ENCODE data around the gene MEIOB. TPM values are rescaled to one million over a fixed set of nuclear protein-coding genes. Genes with fewer than 3 reads are reported as not detected.

The MEIOB gene
- total RNA-seq, 1 experiment from 2014 or later = 0.62 TPM

DNA sequence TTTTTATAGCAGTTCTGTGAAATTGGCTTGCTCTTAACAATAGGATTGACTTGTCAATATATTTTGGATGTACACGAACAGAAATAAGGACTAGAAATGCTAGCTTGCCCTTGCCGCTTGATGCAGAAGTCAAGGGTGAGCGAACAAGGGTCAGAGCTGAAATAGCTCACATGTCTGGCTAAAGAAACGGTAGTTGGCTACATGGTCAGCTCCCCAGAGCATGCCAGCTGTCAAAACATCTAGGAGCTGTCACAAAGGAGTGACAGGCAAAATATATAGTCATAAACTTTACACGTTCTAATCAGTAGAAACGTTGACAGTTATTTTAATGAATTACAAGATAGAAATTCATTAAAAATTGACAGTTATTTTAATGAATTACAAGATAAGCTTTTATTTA lies 2.9 kb upstream of the MEIOB start:
- no peaks in the 10 kb centered on the region for H3K4me1 ChIP-seq (ENCODE audit: insufficient read depth, low read length, poor library complexity, severe bottlenecking)
- peaks cover 22% of the 10 kb centered on the region for H3K27me3 ChIP-seq (replicated peaks; ENCODE audit: insufficient read depth, low read depth, low read length, poor library complexity)
- no peak for TF ChIP-seq EZH2 (IDR thresholded peaks at IDR 0.05; ENCODE audit: borderline replicate concordance, low read depth, low read length, poor library complexity, severe bottlenecking)
- TF ChIP-seq, protein P1, sequence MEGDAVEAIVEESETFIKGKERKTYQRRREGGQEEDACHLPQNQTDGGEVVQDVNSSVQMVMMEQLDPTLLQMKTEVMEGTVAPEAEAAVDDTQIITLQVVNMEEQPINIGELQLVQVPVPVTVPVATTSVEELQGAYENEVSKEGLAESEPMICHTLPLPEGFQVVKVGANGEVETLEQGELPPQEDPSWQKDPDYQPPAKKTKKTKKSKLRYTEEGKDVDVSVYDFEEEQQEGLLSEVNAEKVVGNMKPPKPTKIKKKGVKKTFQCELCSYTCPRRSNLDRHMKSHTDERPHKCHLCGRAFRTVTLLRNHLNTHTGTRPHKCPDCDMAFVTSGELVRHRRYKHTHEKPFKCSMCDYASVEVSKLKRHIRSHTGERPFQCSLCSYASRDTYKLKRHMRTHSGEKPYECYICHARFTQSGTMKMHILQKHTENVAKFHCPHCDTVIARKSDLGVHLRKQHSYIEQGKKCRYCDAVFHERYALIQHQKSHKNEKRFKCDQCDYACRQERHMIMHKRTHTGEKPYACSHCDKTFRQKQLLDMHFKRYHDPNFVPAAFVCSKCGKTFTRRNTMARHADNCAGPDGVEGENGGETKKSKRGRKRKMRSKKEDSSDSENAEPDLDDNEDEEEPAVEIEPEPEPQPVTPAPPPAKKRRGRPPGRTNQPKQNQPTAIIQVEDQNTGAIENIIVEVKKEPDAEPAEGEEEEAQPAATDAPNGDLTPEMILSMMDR (conservative IDR thresholded peaks at IDR 0.05; ENCODE audit: low read depth, low read length) = no peak
- no peak overlapping the region for H3K4me3 ChIP-seq (ENCODE audit: low read depth, low read length, poor library complexity, severe bottlenecking)
- no peaks in the 10 kb centered on the region for H3K36me3 ChIP-seq (ENCODE audit: insufficient read depth, low read length, poor library complexity, severe bottlenecking)
- intact Hi-C loops (cut with micrococcal nuclease; ENCODE audit: unreplicated experiment) = no loop called here
- ChIA-PET CTCF (no interaction called here), POLR2A (ENCODE audit: low non-redundant PET) (no interaction called here)
- H3K9me3 ChIP-seq (ENCODE audit: low read depth, low read length, poor library complexity, severe bottlenecking) = no peaks in the 10 kb centered on the region
- no peak for DNase-seq (ENCODE audit: low spot score)
- no TSS peak for BruUV-seq (replicated peaks)
- no peak overlapping the region for H3K27ac ChIP-seq (ENCODE audit: low read depth, low read length, poor library complexity, severe bottlenecking)

DNA sequence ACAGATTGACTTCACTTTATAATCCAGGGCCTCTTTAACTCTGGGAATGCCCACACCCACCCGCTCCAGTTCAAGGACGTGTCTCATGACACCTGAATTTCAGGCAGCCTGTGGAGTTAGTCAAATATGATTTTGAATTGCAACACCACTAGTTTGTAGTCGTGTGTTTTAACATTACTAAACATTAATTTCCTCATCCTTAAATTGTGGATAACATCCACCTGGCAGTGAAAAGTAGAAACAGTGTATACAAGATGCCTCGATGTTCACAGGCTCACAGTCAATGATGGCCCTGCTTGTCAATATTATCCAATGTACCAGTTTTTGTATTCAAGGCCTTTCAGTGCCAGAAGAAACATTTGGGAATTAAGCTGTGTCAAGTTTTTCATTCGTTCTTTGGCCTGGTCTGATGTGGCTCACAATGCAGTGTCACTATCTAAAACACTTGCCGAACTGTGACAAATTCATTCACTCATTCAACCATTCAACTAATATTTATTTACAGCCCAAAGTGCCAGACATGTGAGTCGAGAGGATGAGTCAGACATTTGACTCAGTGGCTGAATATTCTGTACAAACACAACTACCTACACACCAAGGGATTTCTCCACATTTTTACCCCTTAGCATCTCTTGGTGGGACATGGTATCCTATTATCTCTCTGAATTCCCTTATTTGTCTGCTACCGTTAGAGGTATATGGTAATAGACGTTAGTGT lies 1.4 kb downstream of the MEIOB start:
- TF ChIP-seq, protein P1 (conservative IDR thresholded peaks at IDR 0.05; ENCODE audit: low read depth, low read length) = no peak
- TF ChIP-seq EZH2 (IDR thresholded peaks at IDR 0.05; ENCODE audit: borderline replicate concordance, low read depth, low read length, poor library complexity, severe bottlenecking) = no peak
- Histone ChIP-seq H3K27ac (ENCODE audit: low read depth, low read length, poor library complexity, severe bottlenecking) (no peak overlapping the region), H3K4me1 (ENCODE audit: insufficient read depth, low read length, poor library complexity, severe bottlenecking) (no peaks in the 10 kb centered on the region), H3K36me3 (ENCODE audit: insufficient read depth, low read length, poor library complexity, severe bottlenecking) (no peaks in the 10 kb centered on the region), H3K27me3 (replicated peaks; ENCODE audit: insufficient read depth, low read depth, low read length, poor library complexity) (peaks cover 13% of the 10 kb centered on the region), H3K9me3 (ENCODE audit: low read depth, low read length, poor library complexity, severe bottlenecking) (no peaks in the 10 kb centered on the region), H3K4me3 (ENCODE audit: low read depth, low read length, poor library complexity, severe bottlenecking) (no peak overlapping the region)
- peak; percentile 13 for DNase-seq (ENCODE audit: low spot score)
- CTCF ChIA-PET = no interaction called here
- intact Hi-C loops (cut with micrococcal nuclease; ENCODE audit: unreplicated experiment) = no loop called here
- POLR2A ChIA-PET (ENCODE audit: low non-redundant PET) = no interaction called here
- no TSS peak for BruUV-seq (replicated peaks)

DNA sequence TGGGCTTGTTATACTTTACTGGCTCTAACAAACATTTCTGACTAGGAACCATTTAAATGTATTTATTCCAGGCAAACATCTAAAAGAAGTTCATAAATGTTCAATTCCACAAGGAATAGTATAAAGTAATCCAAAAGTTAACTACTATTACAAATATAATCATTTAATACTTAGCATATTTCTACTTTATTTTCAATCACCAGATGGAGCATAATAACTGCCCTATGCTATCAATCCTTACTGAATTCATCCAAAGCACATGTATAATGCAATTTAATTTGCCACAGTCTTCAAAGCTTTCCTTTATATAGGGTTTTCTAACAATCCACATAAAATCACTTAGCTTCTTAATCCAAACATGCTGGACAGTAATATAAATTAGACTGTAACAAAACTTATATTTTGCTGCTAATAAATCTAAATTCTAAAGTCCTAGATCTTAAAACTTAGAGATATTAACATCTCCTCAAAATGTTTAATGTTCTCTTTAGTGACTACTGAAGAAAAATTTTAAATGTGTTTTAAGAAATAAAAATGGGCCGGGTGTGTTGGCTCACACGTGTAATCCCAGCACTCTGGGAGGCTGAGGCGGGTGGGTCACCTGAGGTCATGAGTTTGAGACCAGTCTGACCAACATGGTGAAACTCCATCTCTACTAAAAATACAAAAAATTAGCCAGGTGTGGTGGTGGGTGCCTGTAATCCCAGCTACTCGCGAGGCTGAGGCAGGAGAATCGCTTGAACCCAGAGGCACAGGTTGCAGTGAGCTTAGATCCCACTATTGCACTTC lies 5.9 kb downstream of the MEIOB start:
- no peak for DNase-seq (ENCODE audit: low spot score)
- POLR2A ChIA-PET (ENCODE audit: low non-redundant PET) = no interaction called here
- Histone ChIP-seq H3K27ac (ENCODE audit: low read depth, low read length, poor library complexity, severe bottlenecking) (no peak overlapping the region), H3K4me3 (ENCODE audit: low read depth, low read length, poor library complexity, severe bottlenecking) (no peak overlapping the region), H3K36me3 (ENCODE audit: insufficient read depth, low read length, poor library complexity, severe bottlenecking) (no peaks in the 10 kb centered on the region), H3K9me3 (ENCODE audit: low read depth, low read length, poor library complexity, severe bottlenecking) (no peaks in the 10 kb centered on the region), H3K27me3 (replicated peaks; ENCODE audit: insufficient read depth, low read depth, low read length, poor library complexity) (no peaks in the 10 kb centered on the region), H3K4me1 (ENCODE audit: insufficient read depth, low read length, poor library complexity, severe bottlenecking) (no peaks in the 10 kb centered on the region)
- TF ChIP-seq EZH2 (IDR thresholded peaks at IDR 0.05; ENCODE audit: borderline replicate concordance, low read depth, low read length, poor library complexity, severe bottlenecking) = no peak
- TF ChIP-seq, protein P1 (conservative IDR thresholded peaks at IDR 0.05; ENCODE audit: low read depth, low read length) = no peak
- intact Hi-C loops (cut with micrococcal nuclease; ENCODE audit: unreplicated experiment) = loop anchor here (5.0 kb wide), 1 partner anchor 61 kb away; no protein-coding TSS in a partner anchor
- BruUV-seq (replicated peaks) = no TSS peak
- CTCF ChIA-PET = interaction anchor here (0.6 kb wide), 1 partner anchor 274 kb away, joined by 3 read pairs; no protein-coding TSS in a partner anchor
